Erythroblast (primary cell): ENCODE measurements around the gene STXBP4.

Experiments
- GATA1 ChIP-seq: IDR thresholded peaks from 2 replicates; pipeline ENCODE4 v1.6.1; 2011; ENCODE audit warnings: low read depth, mild to moderate bottlenecking, control low read depth, low read length, moderate library complexity
- POLR2A ChIP-seq: IDR thresholded peaks from 2 replicates; pipeline ENCODE4 v1.6.1; 2011; ENCODE audit warnings: mild to moderate bottlenecking, low read length

DNA sequence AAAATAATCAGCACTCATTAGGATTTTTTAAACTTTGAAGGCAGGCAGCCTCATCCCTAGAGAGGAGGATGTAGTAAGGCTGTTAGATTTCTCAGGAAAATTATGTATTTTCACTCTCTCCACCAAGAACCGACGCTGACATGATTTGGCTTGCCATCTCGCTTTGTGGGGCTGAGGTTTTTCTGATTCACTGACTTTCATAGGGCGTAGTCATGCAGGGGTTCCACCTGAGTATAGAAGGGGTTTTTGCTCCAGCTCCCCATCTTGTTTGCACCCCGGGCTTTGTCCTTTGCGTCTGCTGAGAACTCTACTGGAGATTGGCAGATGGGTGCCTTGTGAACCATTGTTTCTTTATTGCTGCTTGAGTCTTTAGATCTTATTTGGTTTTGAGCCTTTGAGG is 47.7 kb upstream of the STXBP4 start:
- TF ChIP-seq GATA1 (no peak), POLR2A (no peak)
